NCI-H82 (cell line): Measurements from ENCODE around the gene FPGS.

Source experiments
- DNase-seq: peaks from one replicate; lab custom pipeline; 2025; lab: John Stamatoyannopoulos, UW

FPGS gene

DNA sequence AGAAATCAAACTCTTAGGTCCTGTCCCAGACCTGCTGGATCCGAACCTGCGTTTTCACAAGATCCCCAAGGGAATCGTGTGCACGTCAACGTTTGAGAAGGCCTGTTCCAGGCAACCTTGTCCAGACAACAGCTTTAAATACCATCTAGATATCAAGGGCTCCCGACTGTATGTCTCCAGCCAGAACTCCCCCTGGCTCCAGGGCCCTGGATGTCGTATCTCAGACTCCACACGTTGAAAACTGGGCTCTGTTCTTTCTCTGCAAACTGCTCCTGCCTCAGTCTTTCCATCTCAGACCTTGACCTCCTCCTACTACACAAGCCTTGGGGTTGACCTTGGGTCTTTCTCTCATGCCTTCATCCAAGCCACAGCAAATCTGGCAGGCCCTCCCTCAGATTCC lies 57.6 kb downstream of the FPGS start:
- DNase-seq: no peak

- DNase-seq: no peak
These were observed 58.1 kb downstream of the FPGS start for GRCh38 chr9:127860779-127861178.

DNA sequence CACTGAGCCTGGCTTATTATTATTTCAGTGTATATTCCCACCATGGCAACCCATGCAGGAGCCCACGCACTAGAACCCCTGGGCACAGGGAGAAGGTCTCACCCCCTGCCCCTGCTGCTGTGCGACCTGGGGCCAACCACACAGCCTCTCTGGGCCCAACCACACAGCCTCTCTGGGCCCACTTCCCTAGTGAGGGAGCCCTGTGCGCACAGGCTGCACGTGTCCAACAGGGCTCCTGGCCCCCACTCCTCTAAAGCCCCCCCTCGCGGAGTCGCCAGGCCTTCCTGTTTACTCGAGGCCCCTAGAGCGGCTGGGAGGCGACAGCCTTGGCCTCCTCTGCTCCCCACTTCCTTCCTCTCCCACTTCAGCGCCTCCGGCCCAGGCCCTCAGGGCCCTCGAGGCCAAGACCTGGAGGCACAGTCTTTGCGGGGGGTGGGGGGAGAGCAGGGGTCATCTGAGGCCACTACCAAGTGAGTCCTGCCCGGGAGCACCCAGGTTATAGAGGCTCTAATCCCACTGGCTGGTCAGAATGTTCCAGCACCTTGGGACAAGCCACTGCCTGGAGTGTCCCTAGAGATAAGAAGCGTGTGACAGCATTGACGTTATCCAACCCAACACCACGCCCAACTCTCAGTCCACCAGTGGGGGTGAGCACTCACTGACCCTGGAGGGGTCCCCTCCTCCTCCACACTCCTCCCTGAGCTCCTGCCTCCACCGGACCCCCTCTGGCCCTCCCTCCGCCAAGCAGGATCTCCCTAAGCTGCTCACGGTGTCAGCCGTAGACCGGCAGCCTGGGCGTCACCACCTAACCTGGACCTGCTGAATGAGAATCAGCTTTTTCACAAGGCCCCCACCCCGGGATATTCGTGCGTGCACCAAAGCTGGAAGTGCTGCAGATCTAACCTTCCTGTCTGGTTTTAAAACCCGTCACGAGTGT lies 59.7 kb downstream of the FPGS start:
- peak; percentile 50 for DNase-seq

- DNase-seq: no peak
These were observed 60.5 kb downstream of the FPGS start for GRCh38 chr9:127863191-127863621.
